Astrocyte (in vitro differentiated cells and primary cell): ENCODE data around the gene RNH1.

Source experiments
- CTCF ChIP-seq: IDR thresholded peaks from 2 replicates; pipeline ENCODE4 v1.5.1; 2011; ENCODE audit warnings: low read depth, mild to moderate bottlenecking, inconsistent platforms, low read length, moderate library complexity; ENCODE audit not compliant: insufficient read depth
- EZH2 ChIP-seq: IDR thresholded peaks from 2 replicates; pipeline ENCODE4 v1.6.1; 2012; ENCODE audit warnings: mild to moderate bottlenecking, low read length, inconsistent platforms; ENCODE audit not compliant: insufficient read depth

- no peak for TF ChIP-seq EZH2
- TF ChIP-seq CTCF: no peak
These were observed 21.2 kb upstream of the RNH1 start for GRCh38 chr11:528166-528814.
